ENCODE data around the gene USP35.

Gene USP35

GRCh38 chr11:78237293-78238046 lies 48.8 kb downstream of the USP35 start:
- DNase-seq (ENCODE audit: low read depth) = no peak

GRCh38 chr11:78239781-78240180 lies 51.1 kb downstream of the USP35 start:
- DNase-seq (ENCODE audit: low read depth) = no peak

- no peak for DNase-seq (ENCODE audit: low read depth)
These were observed 52.8 kb downstream of the USP35 start for GRCh38 chr11:78241475-78241874.

GRCh38 chr11:78244080-78244479 lies 55.4 kb downstream of the USP35 start:
- no peak for DNase-seq (ENCODE audit: low read depth)

- DNase-seq (ENCODE audit: low read depth) = no peak
These were observed 56.0 kb downstream of the USP35 start for GRCh38 chr11:78244546-78245255.

- no peak for DNase-seq (ENCODE audit: low read depth)
These were observed 59.5 kb downstream of the USP35 start for GRCh38 chr11:78248191-78248590.

GRCh38 chr11:78248903-78249302 lies 60.2 kb downstream of the USP35 start:
- no peak for DNase-seq (ENCODE audit: low read depth)

GRCh38 chr11:78250099-78250498 lies 61.4 kb downstream of the USP35 start:
- DNase-seq (ENCODE audit: low read depth) = no peak

- DNase-seq (ENCODE audit: low read depth) = no peak
These were observed 62.5 kb downstream of the USP35 start for GRCh38 chr11:78251083-78251775.

GRCh38 chr11:78253797-78254196 lies 65.1 kb downstream of the USP35 start:
- no peak for DNase-seq (ENCODE audit: low read depth)

GRCh38 chr11:78254268-78254667 lies 65.5 kb downstream of the USP35 start:
- DNase-seq (ENCODE audit: low read depth) = no peak

- no peak for DNase-seq (ENCODE audit: low read depth)
These were observed 67.2 kb downstream of the USP35 start for GRCh38 chr11:78255919-78256318.

- DNase-seq (ENCODE audit: low read depth) = peak; percentile 64
These were observed 68.2 kb downstream of the USP35 start for GRCh38 chr11:78256962-78257361.

- no peak for DNase-seq (ENCODE audit: low read depth)
These were observed 68.9 kb downstream of the USP35 start for GRCh38 chr11:78257654-78258053.

- DNase-seq (ENCODE audit: low read depth) = no peak
These were observed 71.2 kb downstream of the USP35 start for GRCh38 chr11:78259777-78260487.

GRCh38 chr11:78261367-78261766 lies 72.6 kb downstream of the USP35 start:
- no peak for DNase-seq (ENCODE audit: low read depth)

GRCh38 chr11:78261828-78262227 lies 73.1 kb downstream of the USP35 start:
- no peak for DNase-seq (ENCODE audit: low read depth)

GRCh38 chr11:78262238-78262637 lies 73.5 kb downstream of the USP35 start:
- DNase-seq (ENCODE audit: low read depth) = no peak

GRCh38 chr11:78262691-78263090 lies 74.0 kb downstream of the USP35 start:
- no peak for DNase-seq (ENCODE audit: low read depth)

All from GM04504 (cell line).